Osteoblast (primary cell): ENCODE data around the gene BORCS5. TPM values are rescaled to one million over a fixed set of nuclear protein-coding genes. Genes with fewer than 3 reads are reported as not detected.
A peak's percentile ranks its signal among the peaks of the same experiment; 100 is the strongest.

Source experiments
- DNase-seq: peaks from one replicate; pipeline ENCODE4 v3.0.0; 2011; ENCODE audit warnings: low spot score, mixed read lengths; ENCODE audit not compliant: insufficient read length; ENCODE audit errors: missing footprints
- H2AFZ ChIP-seq: 2 replicates; pipeline ENCODE4 v1.6.0; 2011; ENCODE audit warnings: mild to moderate bottlenecking, low read length
- H3K27ac ChIP-seq: 2 replicates; pipeline ENCODE4 v1.5.1; 2011; ENCODE audit warnings: mild to moderate bottlenecking, low read depth, low read length, moderate library complexity
- H3K27me3 ChIP-seq: 2 replicates; pipeline ENCODE4 v1.6.0; 2012; ENCODE audit warnings: mild to moderate bottlenecking, control low read depth, inconsistent platforms, low read length, moderate library complexity; ENCODE audit not compliant: insufficient read depth
- H3K36me3 ChIP-seq: 2 replicates; pipeline ENCODE4 v1.5.1; 2011; ENCODE audit warnings: mild to moderate bottlenecking, low read length, control low read depth, moderate library complexity; ENCODE audit not compliant: insufficient read depth
- H3K4me1 ChIP-seq: 2 replicates; pipeline ENCODE4 v1.5.1; 2011; ENCODE audit warnings: mild to moderate bottlenecking, low read length, control low read depth, moderate library complexity; ENCODE audit not compliant: insufficient read depth
- H3K4me2 ChIP-seq: 2 replicates; pipeline ENCODE4 v1.6.0; 2011; ENCODE audit warnings: mild to moderate bottlenecking, low read length; ENCODE audit not compliant: insufficient read depth
- H3K4me3 ChIP-seq: fragments of 200-600 bp; sonication (generic); 3 replicates; pipeline ENCODE4 v1.5.1; 2012; ENCODE audit warnings: mild to moderate bottlenecking, low read length, inconsistent platforms; ENCODE audit not compliant: insufficient read depth
- H3K79me2 ChIP-seq: 2 replicates; pipeline ENCODE4 v1.6.0; 2012; ENCODE audit warnings: mild to moderate bottlenecking, low read length, control low read depth, inconsistent platforms; ENCODE audit not compliant: insufficient read depth
- H3K9me3 ChIP-seq: 2 replicates; pipeline ENCODE4 v1.5.1; 2011; ENCODE audit warnings: low read depth, low read length, control low read depth
- H4K20me1 ChIP-seq: 2 replicates; pipeline ENCODE4 v1.6.0; 2012; ENCODE audit warnings: mild to moderate bottlenecking, low read length, control low read depth; ENCODE audit not compliant: insufficient read depth
- total RNA-seq: library from RNA; depleted of rRNA; stranded (reverse); fragments of >200 nt; gene quantifications from 2 replicates; pipeline ENCODE4 v1.2.3, GENCODE V29; 2012
- TF ChIP-seq, protein P1 (sequence below): IDR thresholded peaks from 2 replicates; pipeline ENCODE4 v1.5.1; 2011; ENCODE audit warnings: mild to moderate bottlenecking, low read depth, low read length, moderate library complexity; ENCODE audit errors: extremely low read depth

BORCS5 gene
- total RNA-seq, 1 donor, result 14.8 TPM

DNA sequence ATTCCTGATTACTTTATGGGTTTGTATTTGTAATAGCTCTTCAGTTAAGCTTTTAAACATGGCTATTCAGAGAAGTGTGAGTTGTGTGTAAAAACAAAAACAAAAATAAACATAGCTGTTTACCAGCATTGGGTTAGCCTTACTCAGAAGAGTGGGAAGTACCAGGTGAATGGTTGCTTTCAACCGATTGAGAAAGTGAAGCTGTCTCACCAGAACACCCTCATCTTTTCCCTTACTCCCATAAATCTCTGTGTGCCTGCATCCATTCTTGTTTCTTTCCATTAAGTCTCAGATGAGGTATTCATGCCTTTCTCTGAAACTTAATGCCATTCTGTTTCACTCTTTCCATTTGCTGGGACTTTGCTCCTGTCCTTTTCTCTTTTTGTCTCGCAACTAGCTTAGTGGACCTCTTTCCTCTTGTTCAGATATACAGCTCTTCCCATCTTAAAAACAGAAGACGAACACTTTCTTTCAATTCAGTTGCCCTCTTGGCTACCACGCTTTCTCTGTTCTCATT, 10.7 kb downstream of the BORCS5 start:
- no peaks in the 10 kb centered on the region for H3K9me3 ChIP-seq
- no peak overlapping the region for H3K27ac ChIP-seq
- no peak overlapping the region for H3K4me3 ChIP-seq
- H3K4me1 ChIP-seq, result peaks cover 2% of the 10 kb centered on the region
- no peak for DNase-seq
- no peak overlapping the region for H2AFZ ChIP-seq
- TF ChIP-seq, protein P1, sequence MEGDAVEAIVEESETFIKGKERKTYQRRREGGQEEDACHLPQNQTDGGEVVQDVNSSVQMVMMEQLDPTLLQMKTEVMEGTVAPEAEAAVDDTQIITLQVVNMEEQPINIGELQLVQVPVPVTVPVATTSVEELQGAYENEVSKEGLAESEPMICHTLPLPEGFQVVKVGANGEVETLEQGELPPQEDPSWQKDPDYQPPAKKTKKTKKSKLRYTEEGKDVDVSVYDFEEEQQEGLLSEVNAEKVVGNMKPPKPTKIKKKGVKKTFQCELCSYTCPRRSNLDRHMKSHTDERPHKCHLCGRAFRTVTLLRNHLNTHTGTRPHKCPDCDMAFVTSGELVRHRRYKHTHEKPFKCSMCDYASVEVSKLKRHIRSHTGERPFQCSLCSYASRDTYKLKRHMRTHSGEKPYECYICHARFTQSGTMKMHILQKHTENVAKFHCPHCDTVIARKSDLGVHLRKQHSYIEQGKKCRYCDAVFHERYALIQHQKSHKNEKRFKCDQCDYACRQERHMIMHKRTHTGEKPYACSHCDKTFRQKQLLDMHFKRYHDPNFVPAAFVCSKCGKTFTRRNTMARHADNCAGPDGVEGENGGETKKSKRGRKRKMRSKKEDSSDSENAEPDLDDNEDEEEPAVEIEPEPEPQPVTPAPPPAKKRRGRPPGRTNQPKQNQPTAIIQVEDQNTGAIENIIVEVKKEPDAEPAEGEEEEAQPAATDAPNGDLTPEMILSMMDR, result no peak
- no peaks in the 10 kb centered on the region for H3K79me2 ChIP-seq
- H3K36me3 ChIP-seq, result peaks cover 10% of the 10 kb centered on the region
- H4K20me1 ChIP-seq, result no peaks in the 10 kb centered on the region
- no peaks in the 10 kb centered on the region for H3K27me3 ChIP-seq
- H3K4me2 ChIP-seq, result no peak overlapping the region

DNA sequence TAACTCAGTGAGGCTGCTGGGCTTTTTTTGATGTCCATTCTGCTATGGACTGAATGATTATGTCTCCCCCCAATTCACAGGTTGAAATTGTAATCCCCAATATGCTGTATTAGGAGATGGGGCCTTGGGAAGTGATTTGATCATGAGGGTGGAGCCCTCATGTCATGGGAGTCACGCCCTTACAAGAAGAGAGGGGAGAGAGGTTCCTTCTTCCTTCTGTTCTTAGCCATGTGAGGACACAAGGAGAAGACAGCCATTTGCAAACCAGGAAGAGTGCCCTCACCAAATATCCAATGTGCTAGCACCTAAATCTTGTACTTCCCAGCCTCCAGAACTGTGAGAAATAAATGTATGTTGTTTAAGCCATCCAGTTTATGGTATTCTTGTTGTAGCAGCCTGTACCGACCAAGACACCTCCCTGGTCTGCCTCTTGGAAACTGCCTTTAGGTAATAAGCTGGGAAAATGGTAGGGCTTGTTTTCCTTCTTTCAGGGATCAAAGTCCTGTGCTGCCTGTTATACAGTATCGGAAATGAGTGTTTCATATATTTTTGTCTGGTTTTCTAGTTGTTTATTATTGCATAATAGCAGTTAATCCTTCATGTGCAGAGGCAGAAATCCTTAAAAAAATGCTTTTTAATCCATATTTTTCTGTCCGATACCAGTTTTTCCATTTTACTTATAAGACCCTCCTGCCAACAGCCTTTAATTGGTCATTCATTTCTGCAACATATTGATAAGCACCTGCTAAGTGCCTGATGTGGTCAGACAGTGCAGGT, 16.3 kb downstream of the BORCS5 start:
- Histone ChIP-seq H3K27ac (no peak overlapping the region), H3K79me2 (no peaks in the 10 kb centered on the region), H3K9me3 (no peaks in the 10 kb centered on the region), H3K36me3 (peaks cover 3% of the 10 kb centered on the region), H2AFZ (no peak overlapping the region), H4K20me1 (no peaks in the 10 kb centered on the region), H3K4me1 (peaks cover 2% of the 10 kb centered on the region), H3K4me3 (no peak overlapping the region), H3K27me3 (no peaks in the 10 kb centered on the region), H3K4me2 (no peak overlapping the region)
- TF ChIP-seq, protein P1, result no peak
- no peak for DNase-seq

DNA sequence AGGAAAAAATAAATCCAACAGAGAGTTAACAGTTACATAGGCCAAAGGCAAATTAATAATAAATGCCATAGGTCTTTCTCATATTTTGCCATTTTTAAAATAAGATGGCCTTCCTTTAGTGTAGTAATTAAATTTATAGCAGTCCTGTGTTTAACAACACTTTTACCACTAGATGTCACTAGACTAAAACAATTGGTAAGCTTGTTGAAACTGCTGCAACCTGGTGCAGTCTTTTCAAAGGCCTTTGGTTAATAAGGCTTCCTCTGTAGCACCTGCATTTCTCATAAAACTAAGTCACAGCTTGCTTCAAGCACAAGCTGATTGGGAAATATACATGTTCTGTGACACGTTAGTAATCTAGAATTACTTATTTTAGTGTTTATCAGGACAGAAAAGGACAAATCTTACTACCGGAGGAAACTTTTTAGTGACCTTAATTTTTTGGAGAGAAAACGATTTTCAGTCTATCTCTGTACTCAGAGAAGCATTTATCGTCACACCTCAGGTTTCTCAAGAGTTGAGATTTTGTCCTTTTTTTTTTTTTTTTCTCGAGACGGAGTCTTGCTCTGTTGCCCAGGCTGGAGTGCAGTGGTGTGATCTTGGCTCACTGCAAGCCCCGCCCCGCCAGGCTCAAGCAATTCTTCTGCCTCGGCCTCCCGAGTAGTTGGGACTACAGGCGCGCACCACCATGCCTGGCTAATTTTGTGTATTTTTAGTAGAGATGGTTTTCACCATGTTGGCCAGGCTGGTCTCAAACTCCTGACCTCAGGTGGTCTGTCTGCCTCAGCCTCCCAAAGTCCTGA, 20.0 kb downstream of the BORCS5 start:
- Histone ChIP-seq H3K27ac (no peak overlapping the region), H2AFZ (no peak overlapping the region), H3K4me2 (no peak overlapping the region), H3K4me3 (no peak overlapping the region), H3K4me1 (peaks cover 12% of the 10 kb centered on the region), H4K20me1 (no peaks in the 10 kb centered on the region), H3K9me3 (no peaks in the 10 kb centered on the region), H3K27me3 (no peaks in the 10 kb centered on the region), H3K79me2 (peaks cover 6% of the 10 kb centered on the region), H3K36me3 (no peaks in the 10 kb centered on the region)
- TF ChIP-seq, protein P1, result peak; percentile 62
- peak; percentile 51 for DNase-seq

DNA sequence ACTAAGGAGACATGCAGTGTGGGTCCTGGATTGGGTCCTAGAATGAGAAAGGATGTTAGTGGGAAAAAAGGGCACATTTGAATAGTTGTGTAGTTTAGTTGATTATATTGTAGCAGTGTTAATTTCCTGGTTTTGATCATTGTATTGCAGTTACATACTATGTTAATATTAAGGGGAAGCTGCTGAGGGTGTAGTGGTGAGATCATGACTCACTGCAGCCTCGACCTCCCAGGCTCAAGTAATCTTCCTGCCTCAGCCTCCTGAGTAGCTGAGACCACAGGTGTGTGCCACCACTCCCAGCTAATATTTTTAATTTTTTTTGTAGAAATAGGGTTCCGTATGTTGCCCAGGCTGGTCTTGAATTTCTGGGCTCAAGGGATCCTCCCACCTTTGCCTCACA, 21.7 kb downstream of the BORCS5 start:
- Histone ChIP-seq H3K27me3 (no peaks in the 10 kb centered on the region), H3K4me3 (no peak overlapping the region)
- DNase-seq, result no peak

More for the DNA sequence above, 21.7 kb downstream of the BORCS5 start:
- Histone ChIP-seq H3K4me2 (no peak overlapping the region), H3K79me2 (peaks cover 8% of the 10 kb centered on the region), H3K36me3 (no peaks in the 10 kb centered on the region), H3K4me1 (peaks cover 12% of the 10 kb centered on the region), H2AFZ (no peak overlapping the region), H3K27ac (no peak overlapping the region), H4K20me1 (no peaks in the 10 kb centered on the region), H3K9me3 (no peaks in the 10 kb centered on the region)
- TF ChIP-seq, protein P1, result no peak
